Thymus (tissue), 11 donors: ENCODE results near the gene NIPAL4. TPM values are rescaled to one million over a fixed set of nuclear protein-coding genes. Genes with fewer than 3 reads are reported as not detected.

ENCODE experiments used
- DNase-seq, 9 donors: peaks; one replicate each; pipeline ENCODE4 v3.0.0-alpha.2; 2013; ENCODE audit warnings: low spot score in 9 of 9, low read depth in 6 of 9, missing footprints in 1 of 9
- H3K27ac ChIP-seq, 2 donors: one replicate each; pipeline ENCODE4 v1.5.1; 2013; ENCODE audit warnings: control low read depth in 1 of 2, low read depth in 1 of 2, low read length in 1 of 2, mild to moderate bottlenecking in 1 of 2, moderate library complexity in 1 of 2
- H3K27me3 ChIP-seq, 2 donors: one replicate each; pipeline ENCODE4 v1.5.1; 2013; ENCODE audit warnings: low read length in 1 of 2; ENCODE audit not compliant: control insufficient read depth in 2 of 2, insufficient read depth in 1 of 2
- H3K36me3 ChIP-seq, 2 donors: one replicate each; pipeline ENCODE4 v1.5.1; 2013; ENCODE audit warnings: low read length in 1 of 2, mild to moderate bottlenecking in 1 of 2, moderate library complexity in 1 of 2; ENCODE audit not compliant: control insufficient read depth in 2 of 2, insufficient read depth in 2 of 2
- H3K4me1 ChIP-seq, 2 donors: one replicate each; pipeline ENCODE4 v1.5.1; 2013; ENCODE audit warnings: low read length in 2 of 2; ENCODE audit not compliant: control insufficient read depth in 2 of 2, insufficient read depth in 2 of 2
- H3K4me3 ChIP-seq, 2 donors: one replicate each; pipeline ENCODE4 v1.5.1; 2013; ENCODE audit warnings: low read length in 2 of 2, control low read depth in 1 of 2, mild to moderate bottlenecking in 1 of 2
- H3K9me3 ChIP-seq, 2 donors: one replicate each; pipeline ENCODE4 v1.5.1; 2013; ENCODE audit warnings: low read length in 1 of 2, mild to moderate bottlenecking in 1 of 2; ENCODE audit not compliant: control insufficient read depth in 2 of 2, insufficient read depth in 1 of 2
- WGBS: extraction: QIAGEN DNeasy Blood & Tissue Kit; methylation state at CpG from one replicate; pipeline ENCODE4 v1.1.7; 2013; 5-methylcytosine and 5-hydroxymethylcytosine counted together
- polyA plus RNA-seq: library from polyadenylated mRNA; stranded (reverse); fragments of 200-250 nt; gene quantifications from one replicate; pipeline ENCODE4 v1.2.3, GENCODE V29; 2013
- total RNA-seq: library from RNA; stranded (reverse); fragments of 120-200 nt; gene quantifications from one replicate; pipeline ENCODE4 v1.2.4, GENCODE V29; 2013
- donor health status: healthy.

Gene NIPAL4
- total and polyA plus RNA-seq, 2 donors = 0.14 to 6.1 TPM

- H3K4me1 ChIP-seq = peaks cover 32 to 35% of the 10 kb centered on the region in 2 donors
- WGBS = 9% methylated on average over 3 of the region's 3 CpGs
- no peak overlapping the region for H3K4me3 ChIP-seq
- peaks cover 0 to 4% of the 10 kb centered on the region in 2 donors for H3K36me3 ChIP-seq
- peaks cover 0 to 3% of the 10 kb centered on the region in 2 donors for H3K9me3 ChIP-seq
- peak overlapping the region; percentile 43 to 75 for H3K27ac ChIP-seq
- no peaks in the 10 kb centered on the region for H3K27me3 ChIP-seq
- DNase-seq = peak in 3 of 9 donors; percentile 27 to 47 (median 30)
Measured at GRCh38 chr5:157487358-157487757, 27.3 kb downstream of the NIPAL4 start.

- 98% methylated on average over 11 of the region's 11 CpGs for WGBS
- Histone ChIP-seq H3K9me3 (peaks cover 0 to 3% of the 10 kb centered on the region in 2 donors), H3K4me1 (peaks cover 12 to 14% of the 10 kb centered on the region in 2 donors), H3K27me3 (no peaks in the 10 kb centered on the region), H3K27ac (no peak overlapping the region), H3K4me3 (no peak overlapping the region), H3K36me3 (peaks cover 0 to 8% of the 10 kb centered on the region in 2 donors)
- no peak for DNase-seq
Measured at GRCh38 chr5:157491471-157491995, 31.5 kb downstream of the NIPAL4 start.

DNA sequence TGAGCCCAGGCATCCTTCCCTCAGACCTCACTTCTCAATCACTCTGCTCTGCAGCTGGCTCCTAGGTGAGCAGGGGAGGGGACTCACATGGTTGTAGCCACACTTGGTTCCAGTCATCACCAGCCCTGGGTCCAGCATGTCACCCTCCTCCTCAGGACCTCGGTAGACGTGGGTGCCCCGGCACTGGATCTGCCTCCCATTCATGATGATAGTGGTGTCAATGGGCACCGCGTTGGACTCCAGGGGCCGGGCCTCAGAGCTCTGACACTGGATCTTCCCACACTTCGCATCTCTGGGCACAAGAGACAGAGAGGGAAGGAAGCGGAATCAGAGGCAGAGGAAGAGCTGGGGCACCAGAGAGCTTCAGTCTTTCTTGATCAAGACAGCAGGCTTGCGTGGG is 32.9 kb downstream of the NIPAL4 start:
- 98% methylated on average over 9 of the region's 9 CpGs for WGBS

GRCh38 chr5:157494178-157494832 is 34.3 kb downstream of the NIPAL4 start:
- peaks cover 0 to 8% of the 10 kb centered on the region in 2 donors for H3K36me3 ChIP-seq
- 91% methylated on average over 5 of the region's 5 CpGs for WGBS
- no peak overlapping the region for H3K4me3 ChIP-seq
- H3K27me3 ChIP-seq = no peaks in the 10 kb centered on the region
- no peaks in the 10 kb centered on the region for H3K9me3 ChIP-seq
- H3K27ac ChIP-seq = no peak overlapping the region
- no peak for DNase-seq
- no peaks in the 10 kb centered on the region for H3K4me1 ChIP-seq

More for the DNA sequence above, 32.9 kb downstream of the NIPAL4 start:
- Histone ChIP-seq H3K9me3 (peaks cover 0 to 3% of the 10 kb centered on the region in 2 donors), H3K27ac (no peak overlapping the region), H3K27me3 (no peaks in the 10 kb centered on the region), H3K4me1 (peaks cover 0 to 2% of the 10 kb centered on the region in 2 donors), H3K4me3 (no peak overlapping the region), H3K36me3 (peaks cover 0 to 8% of the 10 kb centered on the region in 2 donors)
- no peak for DNase-seq

DNA sequence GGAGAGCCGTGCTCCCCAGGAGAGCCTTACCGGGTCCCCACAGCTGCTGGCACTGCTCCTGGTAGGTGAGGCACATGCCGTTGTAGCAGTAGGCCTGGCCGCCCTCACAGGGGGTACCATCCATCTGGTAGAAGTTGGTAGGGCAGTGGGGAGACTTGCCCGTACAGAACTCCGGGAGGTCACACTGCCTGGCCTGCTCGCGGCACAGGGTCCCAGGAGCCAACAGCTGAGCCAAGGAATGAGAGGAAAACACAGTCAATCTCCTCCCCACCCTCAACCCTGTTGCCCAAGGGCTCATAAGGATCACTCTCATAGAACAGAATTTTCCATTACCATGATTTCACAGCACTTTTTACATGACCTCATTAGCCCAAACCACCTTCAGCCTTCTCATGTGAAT is 36.9 kb downstream of the NIPAL4 start:
- Histone ChIP-seq H3K4me1 (peaks cover 0 to 6% of the 10 kb centered on the region in 2 donors), H3K4me3 (no peak overlapping the region), H3K27ac (no peak overlapping the region), H3K27me3 (no peaks in the 10 kb centered on the region), H3K9me3 (no peaks in the 10 kb centered on the region), H3K36me3 (peaks cover 0 to 12% of the 10 kb centered on the region in 2 donors)
- 98% methylated on average over 8 of the region's 8 CpGs for WGBS
- no peak for DNase-seq

GRCh38 chr5:157497875-157498611 is 38.0 kb downstream of the NIPAL4 start:
- 97% methylated on average over 10 of the region's 10 CpGs for WGBS
- no peaks in the 10 kb centered on the region for H3K27me3 ChIP-seq
- no peak for DNase-seq
- H3K4me1 ChIP-seq = peaks cover 0 to 14% of the 10 kb centered on the region in 2 donors
- no peak overlapping the region for H3K4me3 ChIP-seq
- no peaks in the 10 kb centered on the region for H3K9me3 ChIP-seq
- no peak overlapping the region for H3K27ac ChIP-seq
- H3K36me3 ChIP-seq = peaks cover 0 to 8% of the 10 kb centered on the region in 2 donors

- Histone ChIP-seq H3K27ac (peak overlapping the region in 1 of 2 donors; percentile 48), H3K4me3 (no peak overlapping the region), H3K36me3 (peaks cover 0 to 12% of the 10 kb centered on the region in 2 donors), H3K27me3 (no peaks in the 10 kb centered on the region), H3K4me1 (peaks cover 4 to 20% of the 10 kb centered on the region in 2 donors), H3K9me3 (no peaks in the 10 kb centered on the region)
- WGBS = 25% methylated on average over 8 of the region's 8 CpGs
- no peak for DNase-seq
Measured at GRCh38 chr5:157502143-157502647, 42.2 kb downstream of the NIPAL4 start.

DNA sequence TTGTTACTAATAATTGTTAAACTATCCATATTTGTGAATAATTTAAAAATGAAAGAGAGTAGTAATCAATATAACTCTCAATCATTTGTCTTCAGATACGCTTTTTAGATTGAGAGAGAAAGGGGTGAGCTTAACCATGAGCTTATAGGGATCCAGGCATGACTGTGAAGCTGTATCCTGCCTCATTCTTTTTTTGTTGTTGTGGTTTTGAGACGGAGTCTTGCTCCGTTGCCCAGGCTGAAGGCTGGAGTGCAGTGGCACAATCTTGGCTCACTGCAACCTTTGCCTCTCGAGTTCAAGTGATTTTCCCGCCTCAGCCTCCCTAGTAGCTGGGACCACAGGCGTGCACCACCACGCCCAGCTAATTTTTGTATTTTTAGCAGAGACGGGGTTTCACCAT is 44.0 kb downstream of the NIPAL4 start:
- no peak for DNase-seq
- H3K27ac ChIP-seq = no peak overlapping the region
- peaks cover 0 to 13% of the 10 kb centered on the region in 2 donors for H3K36me3 ChIP-seq
- H3K4me3 ChIP-seq = no peak overlapping the region
- H3K4me1 ChIP-seq = peaks cover 4 to 20% of the 10 kb centered on the region in 2 donors
- WGBS = 91% methylated on average over 8 of the region's 8 CpGs
- no peaks in the 10 kb centered on the region for H3K9me3 ChIP-seq
- H3K27me3 ChIP-seq = no peaks in the 10 kb centered on the region

GRCh38 chr5:157505496-157505895 is 45.5 kb downstream of the NIPAL4 start:
- H3K4me3 ChIP-seq = no peak overlapping the region
- H3K36me3 ChIP-seq = peaks cover 0 to 13% of the 10 kb centered on the region in 2 donors
- 98% methylated on average over 6 of the region's 6 CpGs for WGBS
- peaks cover 4 to 20% of the 10 kb centered on the region in 2 donors for H3K4me1 ChIP-seq
- H3K27ac ChIP-seq = peak overlapping the region in 1 of 2 donors; percentile 37
- no peaks in the 10 kb centered on the region for H3K27me3 ChIP-seq
- no peaks in the 10 kb centered on the region for H3K9me3 ChIP-seq
- no peak for DNase-seq
